GM12892 (cell line): ENCODE measurements around the gene OTOGL. TPM values are rescaled to one million over a fixed set of nuclear protein-coding genes. Genes with fewer than 3 reads are reported as not detected.

Experiments used
- DNase-seq: peaks from one replicate; pipeline ENCODE4 v3.0.0; 2011; ENCODE audit not compliant: insufficient read length
- FAIRE-seq: peaks from 2 replicates; lab custom pipeline; 2011; peaks lifted over from hg19 to GRCh38; lab: Jason Lieb, UNC
- POLR2A ChIP-seq: IDR thresholded peaks from 2 replicates; pipeline ENCODE4 v1.6.1; 2011; ENCODE audit warnings: low read depth, low read length, control low read depth
- POLR2AphosphoS5 ChIP-seq: IDR thresholded peaks from 2 replicates; pipeline ENCODE4 v1.6.1; 2011; ENCODE audit warnings: low read depth, low read length, control low read depth
- TAF1 ChIP-seq: IDR thresholded peaks from 2 replicates; pipeline ENCODE4 v1.6.1; 2011; ENCODE audit warnings: low read depth, mild to moderate bottlenecking, control low read depth, low read length, borderline replicate concordance
- polyA plus RNA-seq: library from polyadenylated mRNA; unstranded; fragments of >200 nt; gene quantifications from one replicate; pipeline ENCODE4 v1.2.1, GENCODE V29; 2012; ENCODE audit warnings: missing spikeins, inconsistent platforms; ENCODE audit not compliant: missing spikeins

OTOGL gene, protein sequence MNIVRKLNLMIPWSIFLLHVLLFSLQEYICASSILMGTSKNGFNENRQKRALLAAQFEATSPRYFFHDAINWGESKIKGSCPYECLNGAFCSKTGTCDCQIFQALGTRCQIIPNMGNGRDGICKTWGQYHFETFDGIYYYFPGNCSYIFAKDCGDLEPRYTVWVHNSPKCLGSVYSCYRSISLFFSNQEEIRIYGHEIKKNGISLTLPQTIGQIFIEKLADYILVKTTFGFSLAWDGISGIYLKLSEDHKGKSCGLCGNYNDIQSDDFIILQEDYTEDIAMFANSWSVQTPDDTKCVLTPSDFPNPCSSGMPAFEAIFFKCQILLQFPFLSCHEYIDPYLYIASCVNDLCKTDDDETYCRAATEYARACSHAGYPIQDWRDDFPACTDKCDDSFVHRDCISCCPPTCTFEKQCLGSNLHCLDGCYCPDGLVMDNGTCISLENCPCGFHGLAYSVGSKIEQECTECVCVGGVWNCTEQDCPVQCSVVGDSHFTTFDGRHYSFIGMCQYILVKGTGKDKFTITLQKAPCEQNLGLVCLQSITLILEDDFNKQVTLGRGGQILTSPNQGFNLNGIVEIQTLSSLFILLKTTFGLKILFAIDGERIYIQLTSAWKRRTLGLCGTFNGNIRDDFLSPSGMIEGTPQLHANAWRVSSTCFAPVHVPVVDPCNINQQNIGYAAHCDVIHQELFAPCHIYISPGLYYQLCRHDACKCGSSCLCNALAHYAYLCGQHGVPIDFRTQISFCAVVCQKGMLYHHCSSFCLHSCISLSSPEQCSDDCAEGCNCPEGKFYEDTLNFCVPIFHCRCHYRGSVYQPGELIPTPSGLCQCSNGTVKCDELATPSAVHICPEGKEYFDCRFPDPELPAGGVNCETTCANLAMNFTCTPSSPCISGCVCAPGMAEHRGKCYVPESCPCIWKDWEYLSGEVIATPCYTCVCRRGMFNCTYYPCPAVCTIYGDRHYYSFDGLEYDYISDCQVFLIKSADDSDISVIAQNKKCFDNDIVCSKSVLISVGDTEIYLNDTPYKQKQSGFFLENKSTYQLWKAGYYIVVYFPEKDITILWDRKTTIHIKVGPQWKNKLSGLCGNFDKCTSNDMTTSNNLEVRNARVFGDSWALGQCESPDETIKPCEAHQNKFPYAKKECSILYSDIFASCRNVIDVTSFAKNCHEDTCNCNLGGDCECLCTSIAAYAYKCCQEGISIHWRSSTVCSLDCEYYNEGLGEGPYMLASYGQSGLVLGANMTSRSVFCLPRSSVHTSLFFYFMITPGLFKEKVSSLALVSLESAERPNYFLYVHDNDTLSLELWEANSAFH (N-terminal part only)
- polyA plus RNA-seq = 0.04 TPM

DNA sequence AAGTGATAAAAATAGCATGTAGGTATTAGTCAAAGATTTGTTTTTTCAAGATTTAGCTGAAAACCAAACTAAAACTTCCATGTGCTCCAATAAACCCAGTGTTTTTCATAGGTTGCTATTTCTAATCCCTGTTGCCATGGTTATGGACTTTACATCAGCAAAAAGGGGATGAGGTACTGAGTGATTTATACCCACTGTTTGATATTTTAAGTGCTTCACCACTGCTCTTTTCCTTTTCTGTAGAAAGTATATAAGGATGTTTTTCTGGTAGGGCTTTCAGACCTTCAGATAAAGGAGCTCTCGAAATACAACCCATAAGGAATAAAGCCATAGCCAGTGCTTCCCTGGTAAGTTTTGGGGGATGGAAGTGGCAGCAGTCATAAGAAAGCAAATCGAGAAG lies at the start of gene OTOGL:
Gene OTOGL, plus strand, starts transcription at position 279 of the 400 bp plus-strand sequence. CDS start 109,895 bp downstream, outside the sequence.
- no peak for FAIRE-seq
- no peak for TF ChIP-seq TAF1
- no peak for TF ChIP-seq POLR2AphosphoS5
- no peak for TF ChIP-seq POLR2A
- no peak for DNase-seq

DNA sequence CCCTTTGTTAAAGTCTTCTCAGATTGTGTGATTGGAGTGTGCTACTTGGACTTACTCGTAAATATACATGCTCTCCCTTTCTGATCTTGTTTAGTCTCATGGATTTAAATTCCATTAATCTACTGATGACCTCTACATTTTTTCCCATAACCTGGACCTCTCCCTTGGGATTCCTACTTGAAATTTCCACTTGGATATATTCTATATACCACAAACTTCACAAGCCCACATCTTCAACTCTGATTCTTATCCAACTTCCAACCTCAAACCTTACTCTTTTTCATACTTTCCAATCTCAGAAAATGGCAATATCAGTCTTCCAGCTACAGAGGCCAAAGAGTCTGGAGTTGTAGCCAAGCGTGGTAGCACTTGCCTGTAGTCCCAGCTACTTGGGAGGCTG lies 49.1 kb upstream of the OTOGL start:
- DNase-seq = no peak
- no peak for TF ChIP-seq TAF1
- no peak for FAIRE-seq

DNA sequence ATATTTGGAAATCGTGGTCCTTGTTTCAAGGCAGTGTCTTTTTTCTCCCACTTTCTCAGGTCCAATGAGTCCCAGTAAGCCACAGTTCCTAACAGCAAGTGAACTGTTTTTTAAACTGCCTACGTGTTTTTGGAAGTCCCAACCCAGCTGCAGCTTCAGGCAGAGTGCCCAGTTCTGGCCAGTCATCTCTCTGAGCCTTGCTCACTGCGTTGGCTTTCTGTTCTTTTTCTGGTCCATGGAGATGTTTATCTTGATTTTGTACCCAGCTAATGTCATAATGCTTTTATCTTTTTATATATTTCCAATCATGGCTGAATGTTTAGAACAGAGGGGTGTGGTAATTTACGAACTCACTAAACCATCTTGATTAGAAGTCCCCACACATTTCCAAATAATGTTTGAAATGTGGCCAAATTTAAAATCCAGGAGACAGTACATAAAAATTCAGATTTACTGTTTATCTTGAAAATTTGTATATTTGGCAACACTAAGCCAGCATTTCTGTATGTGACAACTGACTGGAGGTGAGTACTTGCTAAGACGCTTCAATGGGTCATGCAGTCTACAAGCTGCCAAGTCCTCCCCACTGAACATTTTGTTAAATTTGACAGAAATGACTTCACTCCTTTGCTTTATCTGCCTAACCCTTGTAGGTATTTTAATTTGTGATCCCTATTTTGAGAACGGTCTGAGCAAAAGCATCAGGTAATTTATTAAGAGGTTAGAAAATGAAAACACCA lies 46.1 kb upstream of the OTOGL start:
- TF ChIP-seq TAF1 (no peak), POLR2A (no peak), POLR2AphosphoS5 (no peak)
- DNase-seq = no peak
- no peak for FAIRE-seq

DNA sequence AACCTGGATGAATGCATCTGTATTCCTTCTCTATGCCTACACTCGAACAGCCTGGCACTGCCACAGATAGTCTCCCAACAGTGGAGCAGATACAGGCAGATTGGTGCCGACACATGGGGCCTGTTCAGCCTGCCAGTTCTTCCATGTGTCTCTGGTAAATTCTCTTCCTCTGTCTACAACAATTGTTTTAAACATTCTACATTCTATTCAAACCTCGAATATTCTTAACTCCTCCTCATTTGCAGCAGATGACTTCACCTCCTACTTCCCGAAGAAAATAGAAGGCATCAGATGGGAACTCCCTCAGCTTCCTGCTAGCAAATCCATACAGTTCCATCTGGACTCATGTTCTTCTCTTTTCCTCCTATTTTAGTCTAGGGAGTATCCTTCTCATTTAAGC lies 43.1 kb upstream of the OTOGL start:
- FAIRE-seq (no peak), DNase-seq (no peak)
- no peak for TF ChIP-seq POLR2A
- TF ChIP-seq POLR2AphosphoS5 = no peak
- TF ChIP-seq TAF1 = no peak

DNA sequence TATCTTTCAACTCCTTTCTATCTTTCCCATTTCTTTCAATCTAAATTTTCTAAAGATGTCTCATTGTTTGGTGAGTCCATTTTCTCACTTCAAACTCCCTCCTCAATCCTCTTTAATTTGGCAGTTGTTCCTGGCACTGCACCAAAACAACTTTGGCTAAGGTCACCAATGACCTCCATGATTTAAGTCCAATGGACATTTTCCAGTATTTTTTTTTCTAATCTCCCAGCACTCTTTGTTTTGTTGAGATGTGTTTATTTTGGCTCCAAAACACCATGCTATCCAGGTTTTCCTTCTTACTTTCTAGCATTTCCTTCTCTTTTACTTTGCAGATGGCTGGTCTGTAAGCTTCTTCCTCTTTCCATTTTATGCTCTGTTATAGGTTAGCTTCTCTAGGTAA lies 42.5 kb upstream of the OTOGL start:
- DNase-seq = no peak
- no peak for TF ChIP-seq POLR2A
- no peak for TF ChIP-seq POLR2AphosphoS5
- no peak for TF ChIP-seq TAF1
- FAIRE-seq = no peak

DNA sequence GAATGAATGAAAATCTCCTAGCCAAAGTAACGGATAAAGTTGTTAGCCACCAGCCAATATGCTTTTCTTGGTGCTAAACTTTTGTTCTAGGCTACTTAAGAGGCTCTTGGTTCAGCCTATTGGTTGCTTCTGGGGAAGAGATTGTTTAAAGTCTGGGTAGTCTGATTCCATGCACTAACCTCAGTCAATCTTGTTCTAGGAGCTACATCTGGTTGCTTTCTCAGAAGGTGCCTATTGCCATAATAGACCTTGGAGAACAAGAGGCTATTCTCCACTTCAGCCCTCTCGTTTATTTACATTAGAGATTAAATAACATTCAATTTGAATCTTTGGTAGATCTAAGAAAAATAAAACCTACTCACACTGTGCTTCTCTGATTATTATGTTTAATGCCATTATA lies 40.8 kb upstream of the OTOGL start:
- FAIRE-seq = no peak
- TF ChIP-seq POLR2AphosphoS5 (no peak), TAF1 (no peak), POLR2A (no peak)
- DNase-seq = no peak

DNA sequence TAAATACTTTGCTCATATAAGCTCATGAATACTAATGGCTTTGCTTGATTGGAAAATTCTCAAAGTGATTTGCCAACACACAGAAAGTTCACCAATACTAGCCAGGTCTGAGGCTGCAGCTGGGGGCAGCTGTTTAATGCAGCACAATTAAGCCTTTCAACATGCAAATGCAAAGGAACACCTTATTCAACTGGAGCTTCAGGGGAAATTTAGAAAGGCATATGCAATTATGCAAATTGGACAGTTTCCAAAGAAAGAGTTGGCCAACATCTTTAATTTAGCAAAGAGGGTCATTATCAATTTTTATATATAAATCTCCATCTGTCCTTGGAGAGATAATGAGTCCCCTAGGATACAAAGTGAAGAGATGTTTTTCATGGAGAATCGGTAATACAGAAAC lies 40.2 kb upstream of the OTOGL start:
- TF ChIP-seq TAF1 = no peak
- no peak for FAIRE-seq
- DNase-seq = no peak

DNA sequence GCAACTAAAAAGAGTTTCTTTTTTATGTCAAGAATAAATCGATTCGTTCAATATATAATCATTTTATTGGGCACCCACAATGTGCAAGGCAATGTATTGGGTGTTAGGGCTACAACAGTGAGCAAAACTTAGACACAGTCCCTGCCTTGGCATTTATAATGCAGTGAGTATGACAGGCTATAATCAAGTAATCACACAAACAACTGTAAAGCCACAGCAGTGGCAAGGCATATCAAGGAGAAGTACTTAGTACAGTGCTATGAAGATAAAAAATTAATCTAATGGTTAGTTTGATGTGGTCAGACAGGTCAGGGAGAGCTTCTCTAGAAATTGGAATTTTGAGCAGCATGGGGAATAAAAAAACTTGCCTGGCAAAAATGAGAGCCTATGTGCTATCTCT lies 39.5 kb upstream of the OTOGL start:
- no peak for FAIRE-seq
- no peak for TF ChIP-seq TAF1
- no peak for TF ChIP-seq POLR2AphosphoS5
- TF ChIP-seq POLR2A = no peak
- no peak for DNase-seq

DNA sequence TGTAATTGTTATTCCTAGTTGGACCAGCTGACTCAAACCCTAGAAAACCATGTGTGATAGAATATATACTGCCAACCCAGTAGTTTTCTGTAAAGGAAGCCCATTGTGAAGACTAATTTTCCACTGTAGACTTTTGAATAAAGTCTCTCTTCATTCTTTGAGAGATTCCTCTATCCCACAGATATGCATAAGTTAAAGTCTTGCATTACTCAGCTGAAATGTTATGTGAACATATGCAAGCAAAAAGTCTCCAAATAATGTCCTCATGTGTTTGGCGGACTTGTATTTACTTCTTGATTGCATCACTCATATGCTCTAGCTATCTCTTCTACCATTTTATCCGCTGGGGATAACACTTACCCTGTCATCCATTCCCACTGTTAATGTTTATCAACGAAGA lies 35.1 kb upstream of the OTOGL start:
- FAIRE-seq = no peak
- TF ChIP-seq POLR2A (no peak), TAF1 (no peak), POLR2AphosphoS5 (no peak)

DNA sequence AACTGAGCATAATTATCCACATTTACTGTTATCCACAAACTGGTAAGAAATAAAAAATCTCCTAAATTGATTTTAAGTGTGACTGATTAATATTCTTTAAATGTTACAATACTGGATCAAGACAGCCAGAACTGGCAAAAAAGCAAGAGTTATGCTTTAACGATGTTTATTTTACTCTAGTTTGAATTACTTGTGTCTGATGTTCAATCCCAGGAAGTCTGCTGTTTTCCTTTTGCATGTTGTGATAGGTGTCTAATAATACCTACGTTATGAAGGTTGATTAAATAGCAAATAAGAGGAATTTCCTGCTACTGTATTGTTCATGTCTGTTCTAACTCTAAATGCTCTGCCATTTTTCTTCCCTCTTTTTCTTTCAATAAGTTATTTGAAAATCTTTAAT lies 34.4 kb upstream of the OTOGL start:
- no peak for TF ChIP-seq POLR2AphosphoS5
- no peak for TF ChIP-seq TAF1
- no peak for TF ChIP-seq POLR2A
- DNase-seq (no peak), FAIRE-seq (no peak)

More for the DNA sequence above, 35.1 kb upstream of the OTOGL start:
- no peak for DNase-seq
